K562 (cell line): ENCODE results near the gene LRMDA. TPM values are rescaled to one million over a fixed set of nuclear protein-coding genes. Genes with fewer than 3 reads are reported as not detected.

Source experiments
- ATAC-seq: fragments of 200-7000 bp; cut with Tn5 transposase; 3 replicates; pipeline ENCODE4 v1.9.1; 2020; ENCODE audit warnings: moderate library complexity
- BruUV-seq: library from RNA; stranded (reverse); fragments of 400-500 nt; replicated peaks from 2 replicates; lab custom pipeline; 2021; lab: Mats Ljungman, UMichigan
- CTCF ChIA-PET: fragments of 300-600 bp; formaldehyde crosslinking; extraction: SDS; loops from one replicate; lab custom pipeline; 2021; ENCODE audit warnings: low intra/inter-chr PET ratio; lab: Yijun Ruan, JAX
- POLR2A ChIA-PET: fragments of 300-600, 350-650 bp; sonication (Branson Sonifier 250); formaldehyde crosslinking; extraction: SDS; loops from one replicate; lab custom pipeline; 2021; ENCODE audit warnings: antibody characterized with exemption, inconsistent platforms; lab: Yijun Ruan, JAX
- DNase-seq, 4 experiments: peaks; one replicate each; pipeline versions ENCODE4 v3.0.0 to v3.0.0-alpha.2; 2011 to 2018; ENCODE audit warnings: low spot score in 3 of 4, mixed read lengths in 3 of 4; ENCODE audit errors: extremely low read depth in 1 of 4
- FAIRE-seq: peaks from 2 replicates; lab custom pipeline; 2011; peaks lifted over from hg19 to GRCh38; lab: Jason Lieb, UNC
- H2AFZ ChIP-seq: 2 replicates; pipeline ENCODE4 v1.6.0; 2011; ENCODE audit warnings: low read depth, low read length, control low read depth, inconsistent platforms
- H3K27ac ChIP-seq: fragments of 200-600 bp; 3 replicates; pipeline ENCODE4 v1.8.0; 2011; ENCODE audit warnings: low read depth, mild to moderate bottlenecking, control low read depth, inconsistent platforms, low read length, moderate library complexity, mixed read lengths; ENCODE audit errors: extremely low read depth
- H3K27me3 ChIP-seq, 2 experiments: fragments of 300-600 bp in 1 of 2; 2 replicates in 1 of 2; 3 replicates in 1 of 2; pipeline versions ENCODE4 v1.6.0 to v1.8.0; 2011; ENCODE audit warnings: inconsistent platforms in 2 of 2, low read length in 2 of 2, mild to moderate bottlenecking in 1 of 2, mixed read lengths in 1 of 2, moderate library complexity in 1 of 2; ENCODE audit not compliant: control insufficient read depth in 2 of 2, insufficient read depth in 2 of 2
- H3K36me3 ChIP-seq: fragments of 300-600 bp; 3 replicates; pipeline ENCODE4 v1.8.0; 2011; ENCODE audit warnings: mild to moderate bottlenecking, low read length, inconsistent platforms; ENCODE audit not compliant: control insufficient read depth, insufficient read depth
- H3K4me1 ChIP-seq, 2 experiments: fragments of 200-600 bp in 1 of 2; replicated peaks in 1 of 2; 2 replicates in 1 of 2; 3 replicates in 1 of 2; pipeline versions ENCODE4 v1.5.1 to v1.8.0; 2011; ENCODE audit warnings: inconsistent platforms in 2 of 2, low read length in 2 of 2, mild to moderate bottlenecking in 1 of 2, mixed read lengths in 1 of 2, moderate library complexity in 1 of 2; ENCODE audit not compliant: control insufficient read depth in 2 of 2, insufficient read depth in 2 of 2
- H3K4me2 ChIP-seq: 2 replicates; pipeline ENCODE4 v1.6.1; 2011; ENCODE audit warnings: low read length, control low read depth, inconsistent platforms, mixed read lengths; ENCODE audit not compliant: insufficient read depth
- H3K4me3 ChIP-seq: fragments of 200-600 bp; sonication (generic), shearing (Covaris generic); 2 replicates; pipeline ENCODE4 v1.5.1; 2016; ENCODE audit warnings: control low read depth, inconsistent platforms
- H3K79me2 ChIP-seq: fragments of 200-600 bp; 3 replicates; pipeline ENCODE4 v1.8.0; 2011; ENCODE audit warnings: low read length, inconsistent platforms; ENCODE audit not compliant: control insufficient read depth, insufficient read depth
- H3K9ac ChIP-seq, 2 experiments: 2 replicates each; pipeline versions ENCODE4 v1.6.0 to v1.6.1; 2011; ENCODE audit warnings: low read depth in 2 of 2, low read length in 2 of 2, control low read depth in 1 of 2, inconsistent platforms in 1 of 2, mild to moderate bottlenecking in 1 of 2, mixed read lengths in 1 of 2; ENCODE audit not compliant: insufficient read depth in 1 of 2
- H3K9me1 ChIP-seq: one replicate; pipeline ENCODE4 v1.6.0; 2011; ENCODE audit warnings: inconsistent platforms, mild to moderate bottlenecking, low read length, moderate library complexity; ENCODE audit not compliant: control insufficient read depth, insufficient read depth
- H3K9me3 ChIP-seq: replicated peaks from 2 replicates; pipeline ENCODE4 v1.5.1; 2011; ENCODE audit warnings: low read depth, low read length, inconsistent platforms; ENCODE audit not compliant: control insufficient read depth, insufficient read depth
- H4K20me1 ChIP-seq: replicated peaks from 2 replicates; pipeline ENCODE4 v1.6.1; 2011; ENCODE audit warnings: low read length, inconsistent platforms, mixed read lengths; ENCODE audit not compliant: control insufficient read depth, insufficient read depth
- CBX3 ChIP-seq, 2 experiments: IDR thresholded peaks; 1 replicate in 1 of 2; 2 replicates in 1 of 2; pipeline ENCODE4 v1.6.1; 2012; ENCODE audit warnings: inconsistent platforms in 2 of 2, low read length in 2 of 2, borderline replicate concordance in 1 of 2, control low read depth in 1 of 2
- FIP1L1 ChIP-seq: fragments of 200-400 bp; formaldehyde crosslinking; IDR thresholded peaks from 2 replicates; pipeline ENCODE4 v1.6.1; 2018; ENCODE audit warnings: mild to moderate bottlenecking, low read depth, low read length; ENCODE audit not compliant: poor library complexity, severe bottlenecking
- FUS ChIP-seq: fragments of 200-400 bp; formaldehyde crosslinking; optimal IDR thresholded peaks from 2 replicates; pipeline ENCODE3; 2017; ENCODE audit warnings: low read depth, low read length
- GTF2F1 ChIP-seq: IDR thresholded peaks from 2 replicates; pipeline ENCODE4 v1.6.1; 2011; ENCODE audit warnings: low read depth, low read length, improper control_type of control experiment
- RBFOX2 ChIP-seq: fragments of 200-400 bp; formaldehyde crosslinking; IDR thresholded peaks from 2 replicates; pipeline ENCODE4 v1.6.1; 2017; ENCODE audit warnings: low read depth, mild to moderate bottlenecking, low read length, moderate library complexity
- RHOXF2B ChIP-seq: fragments of 250-450 bp; sonication (Bioruptor Pico); conservative IDR thresholded peaks from 2 replicates; pipeline ENCODE4 v1.5.1; 2021
- SRSF9 ChIP-seq: fragments of 200-400 bp; formaldehyde crosslinking; IDR thresholded peaks from 2 replicates; pipeline ENCODE4 v1.6.1; 2017; ENCODE audit warnings: low read depth, low read length, borderline replicate concordance
- WGBS: fragments of 100-300 bp; shearing (Covaris generic); methylation state at CpG from one replicate; pipeline ENCODE4 v1.1.6; 2016; ENCODE audit warnings: low coverage, mixed read lengths; ENCODE audit not compliant: insufficient coverage; ENCODE audit errors: missing lambda C conversion rate; 5-methylcytosine and 5-hydroxymethylcytosine counted together
- in situ Hi-C: fragments of 300-500 bp; cut with MboI; formaldehyde crosslinking; loops from 4 replicates; pipeline ENCODE4 v1.15.0; 2018; ENCODE audit warnings: inconsistent platforms, mixed read lengths
- intact Hi-C: fragments of 100-400 bp; cut with micrococcal nuclease; formaldehyde crosslinking; loops from 2 replicates; pipeline ENCODE4 v1.14.2; 2022
- polyA plus RNA-seq, 8 experiments: library from polyadenylated mRNA; depleted of rRNA in 4 of 8; stranded (reverse) in 5 of 8; unstranded in 3 of 8; fragments of >200 nt; fragmentation: Nextera tagmentation in 2 of 8; fragmentation: Illumina TruSeq in 1 of 8; extraction: Ambion mirVana in 2 of 8; extraction: Trizol in 1 of 8; gene quantifications; 2 replicates each; pipeline versions ENCODE4 v1.2.1 to v1.2.3, GENCODE V29; 2011 to 2014; ENCODE audit warnings: inconsistent platforms in 1 of 8, missing spikeins in 1 of 8
- total RNA-seq, 7 experiments: library from RNA; depleted of rRNA in 6 of 7; stranded (reverse); fragments of >200 nt in 6 of 7; fragmentation: Illumina TruSeq in 2 of 7; extraction: Trizol in 2 of 7; gene quantifications; 2 replicates each; pipeline versions ENCODE4 v1.2.1 to v1.2.3, GENCODE V29; 2011 to 2021; ENCODE audit warnings: low replicate concordance in 1 of 7
- TF ChIP-seq, protein P1 (sequence below): sonication (generic); formaldehyde crosslinking; IDR thresholded peaks from 2 replicates; pipeline ENCODE4 v1.8.0; 2022; ENCODE audit warnings: mild to moderate bottlenecking, missing genetic modification reagents

LRMDA gene
- total and polyA plus RNA-seq, 9 of the 15 experiments (the other 6 are each of a cell fraction or from before 2014, with no cell fraction given), result 0.25 TPM; not detected in 8

DNA sequence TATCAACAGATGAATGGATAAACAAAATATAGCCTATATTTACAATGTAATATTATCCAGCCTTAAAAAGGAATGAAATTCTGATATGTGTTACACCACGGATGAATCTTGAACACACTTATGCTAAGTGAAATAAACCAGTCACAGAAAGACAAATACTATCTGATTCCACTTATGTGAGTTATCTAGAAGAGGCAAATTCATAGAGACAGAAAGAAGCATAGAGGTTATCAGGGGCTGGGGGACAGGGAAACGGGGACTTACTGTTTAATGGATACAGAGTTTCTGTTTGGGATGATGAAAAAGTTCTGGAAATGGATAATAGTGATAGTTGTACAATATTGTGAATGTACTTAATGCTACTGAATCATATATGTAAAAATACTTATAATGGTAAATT lies 329.9 kb downstream of the LRMDA start (continued):
- TF ChIP-seq, protein P1, sequence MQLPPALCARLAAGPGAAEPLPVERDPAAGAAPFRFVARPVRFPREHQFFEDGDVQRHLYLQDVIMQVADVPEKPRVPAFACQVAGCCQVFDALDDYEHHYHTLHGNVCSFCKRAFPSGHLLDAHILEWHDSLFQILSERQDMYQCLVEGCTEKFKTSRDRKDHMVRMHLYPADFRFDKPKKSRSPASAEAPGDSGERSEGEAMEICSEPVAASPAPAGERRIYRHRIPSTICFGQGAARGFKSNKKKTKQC, result no peak
- no peak for TF ChIP-seq RBFOX2
- TF ChIP-seq FIP1L1, result no peak

- Histone ChIP-seq H3K36me3 (no peaks in the 10 kb centered on the region), H3K4me2 (no peak overlapping the region), H3K4me1 (no peaks in the 10 kb centered on the region), H4K20me1 (no peaks in the 10 kb centered on the region), H3K27ac (no peak overlapping the region), H3K4me3 (no peak overlapping the region), H3K9me1 (no peaks in the 10 kb centered on the region), H3K9ac (no peak overlapping the region), H3K27me3 (peaks cover 0 to 7% of the 10 kb centered on the region in 2 experiments; a peak in 1 of 5 replicates), H3K79me2 (no peaks in the 10 kb centered on the region), H2AFZ (no peak overlapping the region), H3K9me3 (no peaks in the 10 kb centered on the region)
- ATAC-seq (no peak), FAIRE-seq (no peak), DNase-seq (no peak)
- BruUV-seq, result no TSS peak
- ChIA-PET CTCF (no interaction called here), POLR2A (no interaction called here)
- in situ Hi-C loops (no loop called here), intact Hi-C loops (no loop called here)
- WGBS, result 0% methylated on average over 2 of the region's 2 CpGs
- TF ChIP-seq FUS, result no peak
- TF ChIP-seq SRSF9, result no peak
- TF ChIP-seq CBX3 (IDR thresholded peaks at IDR 0.05; ENCODE audit: borderline replicate concordance in 1 of 2, low read length in 2 of 2), result no peak
- no peak for TF ChIP-seq RHOXF2B (CRISPR knock-in tag)
- TF ChIP-seq GTF2F1, result no peak
Measured at GRCh38 chr10:75762431-75762802, 331.0 kb downstream of the LRMDA start.
